ENCODE results near the gene PIK3R2. TPM values are rescaled to one million over a fixed set of nuclear protein-coding genes. Genes with fewer than 3 reads are reported as not detected.

The PIK3R2 gene
- total and polyA plus RNA-seq, 2 of the 13 experiments (the other 11 are each of a cell fraction or from before 2014, with no cell fraction given) = 18.6 to 25.3 TPM

DNA sequence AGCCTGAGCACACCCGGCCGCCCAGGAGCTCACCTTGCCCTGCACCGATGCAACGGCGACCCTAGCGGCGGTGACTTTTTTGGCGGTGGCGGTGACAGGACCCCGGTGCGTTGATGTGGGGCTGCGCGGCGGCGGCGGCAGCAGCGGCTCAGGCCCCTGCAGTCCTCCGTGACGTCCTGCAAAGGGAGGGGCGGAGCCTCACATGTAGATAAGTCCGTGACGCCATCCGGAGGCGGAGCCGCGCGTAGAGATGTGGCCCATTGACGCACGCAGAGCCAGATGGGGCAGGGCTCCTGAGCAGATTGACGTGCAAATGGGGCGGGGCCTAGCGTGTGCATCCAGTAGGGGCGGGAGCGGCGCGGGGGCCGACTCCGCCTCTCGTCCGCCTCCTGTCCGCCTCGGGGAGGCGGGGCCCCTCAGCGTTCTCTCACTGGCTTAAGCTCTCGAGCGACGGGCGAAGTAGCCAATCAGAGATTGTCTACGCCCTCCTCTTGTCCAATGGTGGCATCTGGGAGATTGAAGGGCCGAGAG lies 51.0 kb downstream of the PIK3R2 start, which contains the start of gene RAB3A (continued):
- peak; percentile 19 for TF ChIP-seq XRCC5 (optimal IDR thresholded peaks at IDR 0.05; ENCODE audit: low read length)
- TF ChIP-seq, protein P1, sequence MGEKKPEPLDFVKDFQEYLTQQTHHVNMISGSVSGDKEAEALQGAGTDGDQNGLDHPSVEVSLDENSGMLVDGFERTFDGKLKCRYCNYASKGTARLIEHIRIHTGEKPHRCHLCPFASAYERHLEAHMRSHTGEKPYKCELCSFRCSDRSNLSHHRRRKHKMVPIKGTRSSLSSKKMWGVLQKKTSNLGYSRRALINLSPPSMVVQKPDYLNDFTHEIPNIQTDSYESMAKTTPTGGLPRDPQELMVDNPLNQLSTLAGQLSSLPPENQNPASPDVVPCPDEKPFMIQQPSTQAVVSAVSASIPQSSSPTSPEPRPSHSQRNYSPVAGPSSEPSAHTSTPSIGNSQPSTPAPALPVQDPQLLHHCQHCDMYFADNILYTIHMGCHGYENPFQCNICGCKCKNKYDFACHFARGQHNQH (CRISPR knock-in tag; IDR thresholded peaks at IDR 0.05) = no peak
- no peak for TF ChIP-seq EED (CRISPR knock-in tag; IDR thresholded peaks at IDR 0.05)
- peak; percentile 61 for TF ChIP-seq PHF8 (CRISPR knock-in tag; IDR thresholded peaks at IDR 0.05)
- no peak for TF ChIP-seq AGO2 (optimal IDR thresholded peaks at IDR 0.05; ENCODE audit: low read depth, low read length)
- TF ChIP-seq NCOA5 (CRISPR knock-in tag; IDR thresholded peaks at IDR 0.05) = no peak
- TF ChIP-seq ZNF33B (CRISPR knock-in tag; IDR thresholded peaks at IDR 0.05) = no peak
- no peak for TF ChIP-seq SIN3A (IDR thresholded peaks at IDR 0.05; ENCODE audit: borderline replicate concordance, low read depth, low read length)
- peak; percentile 58; the same call in 1 of the 2 replicates for TF ChIP-seq ZBTB7B (CRISPR knock-in tag; IDR thresholded peaks at IDR 0.05)
- TF ChIP-seq, protein P2, sequence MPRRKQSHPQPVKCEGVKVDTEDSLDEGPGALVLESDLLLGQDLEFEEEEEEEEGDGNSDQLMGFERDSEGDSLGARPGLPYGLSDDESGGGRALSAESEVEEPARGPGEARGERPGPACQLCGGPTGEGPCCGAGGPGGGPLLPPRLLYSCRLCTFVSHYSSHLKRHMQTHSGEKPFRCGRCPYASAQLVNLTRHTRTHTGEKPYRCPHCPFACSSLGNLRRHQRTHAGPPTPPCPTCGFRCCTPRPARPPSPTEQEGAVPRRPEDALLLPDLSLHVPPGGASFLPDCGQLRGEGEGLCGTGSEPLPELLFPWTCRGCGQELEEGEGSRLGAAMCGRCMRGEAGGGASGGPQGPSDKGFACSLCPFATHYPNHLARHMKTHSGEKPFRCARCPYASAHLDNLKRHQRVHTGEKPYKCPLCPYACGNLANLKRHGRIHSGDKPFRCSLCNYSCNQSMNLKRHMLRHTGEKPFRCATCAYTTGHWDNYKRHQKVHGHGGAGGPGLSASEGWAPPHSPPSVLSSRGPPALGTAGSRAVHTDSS (CRISPR knock-in tag; conservative IDR thresholded peaks at IDR 0.05) = no peak
- TF ChIP-seq CHD4 (IDR thresholded peaks at IDR 0.05; ENCODE audit: borderline replicate concordance, low read length) = no peak
- TF ChIP-seq FOSL2 (CRISPR knock-in tag; IDR thresholded peaks at IDR 0.05) = 0 out of 2 replicates have a peak, but pooled peaks have one; percentile 3
- no peak for TF ChIP-seq GABPA (IDR thresholded peaks at IDR 0.05; ENCODE audit: low read depth, low read length)
- no peak for TF ChIP-seq GABPA (CRISPR knock-in tag; IDR thresholded peaks at IDR 0.05; ENCODE audit: low read depth)
- TF ChIP-seq, protein P3, sequence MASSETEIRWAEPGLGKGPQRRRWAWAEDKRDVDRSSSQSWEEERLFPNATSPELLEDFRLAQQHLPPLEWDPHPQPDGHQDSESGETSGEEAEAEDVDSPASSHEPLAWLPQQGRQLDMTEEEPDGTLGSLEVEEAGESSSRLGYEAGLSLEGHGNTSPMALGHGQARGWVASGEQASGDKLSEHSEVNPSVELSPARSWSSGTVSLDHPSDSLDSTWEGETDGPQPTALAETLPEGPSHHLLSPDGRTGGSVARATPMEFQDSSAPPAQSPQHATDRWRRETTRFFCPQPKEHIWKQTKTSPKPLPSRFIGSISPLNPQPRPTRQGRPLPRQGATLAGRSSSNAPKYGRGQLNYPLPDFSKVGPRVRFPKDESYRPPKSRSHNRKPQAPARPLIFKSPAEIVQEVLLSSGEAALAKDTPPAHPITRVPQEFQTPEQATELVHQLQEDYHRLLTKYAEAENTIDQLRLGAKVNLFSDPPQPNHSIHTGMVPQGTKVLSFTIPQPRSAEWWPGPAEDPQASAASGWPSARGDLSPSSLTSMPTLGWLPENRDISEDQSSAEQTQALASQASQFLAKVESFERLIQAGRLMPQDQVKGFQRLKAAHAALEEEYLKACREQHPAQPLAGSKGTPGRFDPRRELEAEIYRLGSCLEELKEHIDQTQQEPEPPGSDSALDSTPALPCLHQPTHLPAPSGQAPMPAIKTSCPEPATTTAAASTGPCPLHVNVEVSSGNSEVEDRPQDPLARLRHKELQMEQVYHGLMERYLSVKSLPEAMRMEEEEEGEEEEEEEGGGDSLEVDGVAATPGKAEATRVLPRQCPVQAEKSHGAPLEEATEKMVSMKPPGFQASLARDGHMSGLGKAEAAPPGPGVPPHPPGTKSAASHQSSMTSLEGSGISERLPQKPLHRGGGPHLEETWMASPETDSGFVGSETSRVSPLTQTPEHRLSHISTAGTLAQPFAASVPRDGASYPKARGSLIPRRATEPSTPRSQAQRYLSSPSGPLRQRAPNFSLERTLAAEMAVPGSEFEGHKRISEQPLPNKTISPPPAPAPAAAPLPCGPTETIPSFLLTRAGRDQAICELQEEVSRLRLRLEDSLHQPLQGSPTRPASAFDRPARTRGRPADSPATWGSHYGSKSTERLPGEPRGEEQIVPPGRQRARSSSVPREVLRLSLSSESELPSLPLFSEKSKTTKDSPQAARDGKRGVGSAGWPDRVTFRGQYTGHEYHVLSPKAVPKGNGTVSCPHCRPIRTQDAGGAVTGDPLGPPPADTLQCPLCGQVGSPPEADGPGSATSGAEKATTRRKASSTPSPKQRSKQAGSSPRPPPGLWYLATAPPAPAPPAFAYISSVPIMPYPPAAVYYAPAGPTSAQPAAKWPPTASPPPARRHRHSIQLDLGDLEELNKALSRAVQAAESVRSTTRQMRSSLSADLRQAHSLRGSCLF (CRISPR knock-in tag; IDR thresholded peaks at IDR 0.05; ENCODE audit: borderline replicate concordance) = no peak
- TF ChIP-seq ZNF264 (CRISPR knock-in tag; IDR thresholded peaks at IDR 0.05) = no peak
- TF ChIP-seq, protein P4, sequence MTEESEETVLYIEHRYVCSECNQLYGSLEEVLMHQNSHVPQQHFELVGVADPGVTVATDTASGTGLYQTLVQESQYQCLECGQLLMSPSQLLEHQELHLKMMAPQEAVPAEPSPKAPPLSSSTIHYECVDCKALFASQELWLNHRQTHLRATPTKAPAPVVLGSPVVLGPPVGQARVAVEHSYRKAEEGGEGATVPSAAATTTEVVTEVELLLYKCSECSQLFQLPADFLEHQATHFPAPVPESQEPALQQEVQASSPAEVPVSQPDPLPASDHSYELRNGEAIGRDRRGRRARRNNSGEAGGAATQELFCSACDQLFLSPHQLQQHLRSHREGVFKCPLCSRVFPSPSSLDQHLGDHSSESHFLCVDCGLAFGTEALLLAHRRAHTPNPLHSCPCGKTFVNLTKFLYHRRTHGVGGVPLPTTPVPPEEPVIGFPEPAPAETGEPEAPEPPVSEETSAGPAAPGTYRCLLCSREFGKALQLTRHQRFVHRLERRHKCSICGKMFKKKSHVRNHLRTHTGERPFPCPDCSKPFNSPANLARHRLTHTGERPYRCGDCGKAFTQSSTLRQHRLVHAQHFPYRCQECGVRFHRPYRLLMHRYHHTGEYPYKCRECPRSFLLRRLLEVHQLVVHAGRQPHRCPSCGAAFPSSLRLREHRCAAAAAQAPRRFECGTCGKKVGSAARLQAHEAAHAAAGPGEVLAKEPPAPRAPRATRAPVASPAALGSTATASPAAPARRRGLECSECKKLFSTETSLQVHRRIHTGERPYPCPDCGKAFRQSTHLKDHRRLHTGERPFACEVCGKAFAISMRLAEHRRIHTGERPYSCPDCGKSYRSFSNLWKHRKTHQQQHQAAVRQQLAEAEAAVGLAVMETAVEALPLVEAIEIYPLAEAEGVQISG (CRISPR knock-in tag; IDR thresholded peaks at IDR 0.05) = peak; percentile 19; the same call in 1 of the 2 replicates
- no peak for TF ChIP-seq ZNF7 (CRISPR knock-in tag; IDR thresholded peaks at IDR 0.05)
- no peak for TF ChIP-seq ZNF382 (CRISPR knock-in tag; IDR thresholded peaks at IDR 0.05; ENCODE audit: borderline replicate concordance)
- TF ChIP-seq LCORL (IDR thresholded peaks at IDR 0.05) = no peak
- TF ChIP-seq LCORL (CRISPR knock-in tag; IDR thresholded peaks at IDR 0.05) = 0 out of 2 replicates have a peak, but pooled peaks have one; percentile 26
- TF ChIP-seq ZFYVE20 (CRISPR knock-in tag; IDR thresholded peaks at IDR 0.05; ENCODE audit: borderline replicate concordance, low read depth) = no peak
